Panc1 (cell line): Measurements from ENCODE around the gene MRGPRF. TPM values are rescaled to one million over a fixed set of nuclear protein-coding genes. Genes with fewer than 3 reads are reported as not detected.

ENCODE experiments used
- ATAC-seq: fragments of 200-7000 bp; cut with Tn5 transposase; 2 replicates; pipeline ENCODE4 v1.9.1; 2020; ENCODE audit warnings: mild to moderate bottlenecking, moderate library complexity
- BruUV-seq: library from RNA; stranded (reverse); fragments of 400-500 nt; replicated peaks from 2 replicates; lab custom pipeline; 2021; lab: Mats Ljungman, UMichigan
- CTCF ChIA-PET: fragments of 300-600 bp; sonication (Branson Sonifier 250); formaldehyde crosslinking; loops from one replicate; lab custom pipeline; 2022; ENCODE audit warnings: antibody characterized with exemption; lab: Charles Lee
- POLR2A ChIA-PET: fragments of 300-600 bp; sonication (Branson Sonifier 250); formaldehyde crosslinking; loops from one replicate; lab custom pipeline; 2022; ENCODE audit warnings: antibody characterized with exemption; lab: Charles Lee
- DNase-seq: peaks from one replicate; pipeline ENCODE4 v3.0.0-alpha.2; 2010; ENCODE audit warnings: low read depth, low spot score
- H3K27ac ChIP-seq: 2 replicates; pipeline ENCODE4 v1.5.1; 2011; ENCODE audit warnings: mild to moderate bottlenecking, low read length, inconsistent platforms
- H3K27me3 ChIP-seq: fragments of 200-500 bp; sonication (Bioruptor generic); 2 replicates; pipeline ENCODE4 v1.6.0; 2014; ENCODE audit warnings: low read length, inconsistent platforms; ENCODE audit not compliant: control insufficient read depth, insufficient read depth
- H3K36me3 ChIP-seq: fragments of 200-500 bp; sonication (Bioruptor generic); 2 replicates; pipeline ENCODE4 v1.5.1; 2014; ENCODE audit warnings: inconsistent platforms, mild to moderate bottlenecking, low read length, moderate library complexity; ENCODE audit not compliant: control insufficient read depth, insufficient read depth
- H3K4me1 ChIP-seq: 2 replicates; pipeline ENCODE4 v1.5.1; 2011; ENCODE audit warnings: inconsistent platforms, mild to moderate bottlenecking, low read length, moderate library complexity; ENCODE audit not compliant: control insufficient read depth, insufficient read depth
- H3K4me3 ChIP-seq, 2 experiments: 2 replicates each; pipeline ENCODE4 v1.5.1; 2011 to 2012; ENCODE audit warnings: low read depth in 2 of 2, low read length in 2 of 2, mild to moderate bottlenecking in 2 of 2, inconsistent platforms in 1 of 2, moderate library complexity in 1 of 2
- H3K9me3 ChIP-seq: fragments of 200-500 bp; sonication (Bioruptor generic); 2 replicates; pipeline ENCODE4 v1.5.1; 2014; ENCODE audit warnings: low read depth, mild to moderate bottlenecking, inconsistent platforms, low read length, moderate library complexity; ENCODE audit not compliant: control insufficient read depth, insufficient read depth
- CTCF ChIP-seq: fragments of 450-650 bp; IDR thresholded peaks from 2 replicates; pipeline ENCODE4 v1.5.1; 2017; ENCODE audit warnings: mild to moderate bottlenecking
- POLR2AphosphoS5 ChIP-seq: IDR thresholded peaks from 2 replicates; pipeline ENCODE4 v1.6.1; 2012; ENCODE audit warnings: mild to moderate bottlenecking, low read depth, low read length, moderate library complexity
- SIN3A ChIP-seq: IDR thresholded peaks from 2 replicates; pipeline ENCODE4 v1.6.1; 2012; ENCODE audit warnings: low read depth, mild to moderate bottlenecking, low read length, moderate library complexity, borderline replicate concordance; ENCODE audit not compliant: insufficient read depth
- TCF7L2 ChIP-seq: IDR thresholded peaks from 2 replicates; pipeline ENCODE4 v1.6.1; 2011; ENCODE audit warnings: mild to moderate bottlenecking, low read depth, low read length, inconsistent platforms
- in situ Hi-C: cut with HindIII; loops from 2 replicates; pipeline ENCODE4 v1.10.0; 2016; ENCODE audit warnings: low sequenced_read_pairs, low pct_unique_long_range_greater_than_20kb
- intact Hi-C: fragments of 100-400 bp; cut with micrococcal nuclease; formaldehyde crosslinking; loops from one replicate; pipeline ENCODE4 v1.10.0; 2022; ENCODE audit not compliant: unreplicated experiment
- total RNA-seq: library from RNA; stranded (reverse); gene quantifications from one replicate; pipeline ENCODE4 v1.2.1, GENCODE V29; 2021; ENCODE audit not compliant: unreplicated experiment
- TF ChIP-seq, protein P1 (sequence below), 2 experiments: IDR thresholded peaks; 2 replicates each; pipeline ENCODE4 v1.6.1; 2011 to 2012; ENCODE audit warnings: low read depth in 2 of 2, control low read depth in 1 of 2, low read length in 1 of 2, mild to moderate bottlenecking in 1 of 2, moderate library complexity in 1 of 2; ENCODE audit not compliant: insufficient read depth in 1 of 2

The MRGPRF gene
- total RNA-seq, 1 experiment from 2014 or later = 0.36 TPM

DNA sequence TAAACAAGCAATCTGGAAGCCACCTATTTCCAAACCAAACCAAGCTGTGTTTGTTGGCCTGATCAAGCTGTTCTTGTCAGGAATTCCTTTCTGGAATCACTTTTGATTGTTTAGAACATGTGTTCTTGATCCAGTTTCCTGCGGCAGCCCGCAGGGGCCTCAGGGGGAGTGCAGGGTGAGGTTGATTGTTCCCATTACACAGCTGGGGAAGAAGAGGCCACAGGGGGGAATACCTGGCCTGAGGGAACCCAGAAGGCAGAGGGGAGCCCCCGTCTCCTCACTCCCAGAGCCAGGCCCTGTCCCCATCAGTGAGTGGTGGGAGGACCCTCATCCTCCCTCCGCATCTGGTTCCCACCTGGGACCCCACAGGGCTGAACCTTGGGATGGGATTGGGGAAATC, 36.5 kb downstream of the MRGPRF start:
- Histone ChIP-seq H3K4me1 (no peaks in the 10 kb centered on the region), H3K27me3 (no peaks in the 10 kb centered on the region; the same call in 1 of the 2 replicates), H3K9me3 (no peaks in the 10 kb centered on the region), H3K27ac (no peak overlapping the region), H3K4me3 (no peak overlapping the region), H3K36me3 (no peaks in the 10 kb centered on the region)
- in situ Hi-C loops = no loop called here
- no peak for ATAC-seq
- no peak for DNase-seq
- no peak for TF ChIP-seq POLR2AphosphoS5
- no peak for TF ChIP-seq SIN3A
- TF ChIP-seq TCF7L2 = no peak
- no peak for TF ChIP-seq CTCF
- TF ChIP-seq, protein P1, sequence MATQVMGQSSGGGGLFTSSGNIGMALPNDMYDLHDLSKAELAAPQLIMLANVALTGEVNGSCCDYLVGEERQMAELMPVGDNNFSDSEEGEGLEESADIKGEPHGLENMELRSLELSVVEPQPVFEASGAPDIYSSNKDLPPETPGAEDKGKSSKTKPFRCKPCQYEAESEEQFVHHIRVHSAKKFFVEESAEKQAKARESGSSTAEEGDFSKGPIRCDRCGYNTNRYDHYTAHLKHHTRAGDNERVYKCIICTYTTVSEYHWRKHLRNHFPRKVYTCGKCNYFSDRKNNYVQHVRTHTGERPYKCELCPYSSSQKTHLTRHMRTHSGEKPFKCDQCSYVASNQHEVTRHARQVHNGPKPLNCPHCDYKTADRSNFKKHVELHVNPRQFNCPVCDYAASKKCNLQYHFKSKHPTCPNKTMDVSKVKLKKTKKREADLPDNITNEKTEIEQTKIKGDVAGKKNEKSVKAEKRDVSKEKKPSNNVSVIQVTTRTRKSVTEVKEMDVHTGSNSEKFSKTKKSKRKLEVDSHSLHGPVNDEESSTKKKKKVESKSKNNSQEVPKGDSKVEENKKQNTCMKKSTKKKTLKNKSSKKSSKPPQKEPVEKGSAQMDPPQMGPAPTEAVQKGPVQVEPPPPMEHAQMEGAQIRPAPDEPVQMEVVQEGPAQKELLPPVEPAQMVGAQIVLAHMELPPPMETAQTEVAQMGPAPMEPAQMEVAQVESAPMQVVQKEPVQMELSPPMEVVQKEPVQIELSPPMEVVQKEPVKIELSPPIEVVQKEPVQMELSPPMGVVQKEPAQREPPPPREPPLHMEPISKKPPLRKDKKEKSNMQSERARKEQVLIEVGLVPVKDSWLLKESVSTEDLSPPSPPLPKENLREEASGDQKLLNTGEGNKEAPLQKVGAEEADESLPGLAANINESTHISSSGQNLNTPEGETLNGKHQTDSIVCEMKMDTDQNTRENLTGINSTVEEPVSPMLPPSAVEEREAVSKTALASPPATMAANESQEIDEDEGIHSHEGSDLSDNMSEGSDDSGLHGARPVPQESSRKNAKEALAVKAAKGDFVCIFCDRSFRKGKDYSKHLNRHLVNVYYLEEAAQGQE (IDR thresholded peaks at IDR 0.05; ENCODE audit: insufficient read depth in 1 of 2, low read depth in 2 of 2, low read length in 1 of 2) = no peak
- ChIA-PET POLR2A (no interaction called here), CTCF (no interaction called here)
- BruUV-seq = no TSS peak
- intact Hi-C loops = no loop called here

GRCh38 chr11:68976095-68976494, 37.0 kb downstream of the MRGPRF start:
- ATAC-seq (no peak), DNase-seq (no peak)
- H3K4me1 ChIP-seq = no peaks in the 10 kb centered on the region
- no peak for TF ChIP-seq CTCF
- TF ChIP-seq POLR2AphosphoS5 = no peak
- no peak for TF ChIP-seq TCF7L2
- TF ChIP-seq, protein P1 (IDR thresholded peaks at IDR 0.05; ENCODE audit: insufficient read depth in 1 of 2, low read depth in 2 of 2, low read length in 1 of 2) = no peak
- no peak for TF ChIP-seq SIN3A
- H3K27me3 ChIP-seq = no peaks in the 10 kb centered on the region; the same call in 1 of the 2 replicates
- ChIA-PET POLR2A (no interaction called here), CTCF (no interaction called here)
- no TSS peak for BruUV-seq
- H3K36me3 ChIP-seq = no peaks in the 10 kb centered on the region
- intact Hi-C loops = no loop called here
- H3K4me3 ChIP-seq = no peak overlapping the region
- in situ Hi-C loops = no loop called here
- no peak overlapping the region for H3K27ac ChIP-seq
- H3K9me3 ChIP-seq = no peaks in the 10 kb centered on the region
